ENCODE results near the gene ESYT2. TPM values are rescaled to one million over a fixed set of nuclear protein-coding genes. Genes with fewer than 3 reads are reported as not detected.

Gene ESYT2
- total RNA-seq, 1 experiment from 2014 or later: 39.0 TPM

GRCh38 chr7:158858592-158859503, 29.5 kb upstream of the ESYT2 start:
- Histone ChIP-seq H4K91ac (ENCODE audit: insufficient read length, low read depth, low read length) (no peak overlapping the region), H3K4me1 (ENCODE audit: insufficient read depth, low read length) (peaks cover 2% of the 10 kb centered on the region; the same call in 1 of the 2 replicates), H3K9ac (ENCODE audit: extremely low read depth, insufficient read length, low read length) (no peak overlapping the region), H2AK5ac (ENCODE audit: insufficient read length, low read length) (no peak overlapping the region), H2BK120ac (ENCODE audit: low read depth, low read length, poor library complexity, severe bottlenecking) (no peak overlapping the region), H3K9me3 (ENCODE audit: control insufficient read depth, low read depth, low read length) (no peaks in the 10 kb centered on the region), H4K5ac (ENCODE audit: insufficient read length, low read depth, low read length) (no peak overlapping the region), H3K79me2 (ENCODE audit: insufficient read depth, low read length) (peaks cover 3% of the 10 kb centered on the region; the same call in 1 of the 2 replicates), H3K27me3 (ENCODE audit: insufficient read depth, low read length) (no peaks in the 10 kb centered on the region), H3K14ac (ENCODE audit: insufficient read depth, low read length) (no peak overlapping the region), H3K79me1 (ENCODE audit: insufficient read depth, low read depth, low read length, poor library complexity, severe bottlenecking) (no peaks in the 10 kb centered on the region), H2BK20ac (ENCODE audit: low read depth, low read length, poor library complexity, severe bottlenecking) (no peak overlapping the region), H3T11ph (ENCODE audit: low read length) (no peak overlapping the region), H3K27ac (ENCODE audit: insufficient read length, low read depth, low read length) (no peak overlapping the region), H3K23me2 (ENCODE audit: insufficient read length, low read depth, low read length, poor library complexity, severe bottlenecking) (no peaks in the 10 kb centered on the region), H2BK15ac (ENCODE audit: low read depth, low read length) (no peak overlapping the region), H3K4me2 (ENCODE audit: insufficient read depth, insufficient read length, low read length) (peak overlapping the region; percentile 69), H2AFZ (ENCODE audit: low read length) (no peak overlapping the region), H3K23ac (ENCODE audit: insufficient read length, low read depth, low read length) (no peak overlapping the region), H2BK5ac (ENCODE audit: insufficient read length, low read length) (no peak overlapping the region), H4K8ac (replicated peaks; ENCODE audit: insufficient read length, low read depth, low read length) (no peak overlapping the region), H3K4ac (ENCODE audit: low read depth, low read length) (no peak overlapping the region), H4K20me1 (ENCODE audit: control insufficient read depth, insufficient read depth, insufficient read length) (no peaks in the 10 kb centered on the region), H3K56ac (ENCODE audit: insufficient read length, low read depth, low read length) (no peak overlapping the region), H2BK12ac (ENCODE audit: insufficient read length, low read depth, low read length) (no peak overlapping the region), H3K18ac (ENCODE audit: insufficient read length, low read depth, low read length) (no peak overlapping the region)
- DNase-seq: peak; percentile 65
- TF ChIP-seq, protein P1, sequence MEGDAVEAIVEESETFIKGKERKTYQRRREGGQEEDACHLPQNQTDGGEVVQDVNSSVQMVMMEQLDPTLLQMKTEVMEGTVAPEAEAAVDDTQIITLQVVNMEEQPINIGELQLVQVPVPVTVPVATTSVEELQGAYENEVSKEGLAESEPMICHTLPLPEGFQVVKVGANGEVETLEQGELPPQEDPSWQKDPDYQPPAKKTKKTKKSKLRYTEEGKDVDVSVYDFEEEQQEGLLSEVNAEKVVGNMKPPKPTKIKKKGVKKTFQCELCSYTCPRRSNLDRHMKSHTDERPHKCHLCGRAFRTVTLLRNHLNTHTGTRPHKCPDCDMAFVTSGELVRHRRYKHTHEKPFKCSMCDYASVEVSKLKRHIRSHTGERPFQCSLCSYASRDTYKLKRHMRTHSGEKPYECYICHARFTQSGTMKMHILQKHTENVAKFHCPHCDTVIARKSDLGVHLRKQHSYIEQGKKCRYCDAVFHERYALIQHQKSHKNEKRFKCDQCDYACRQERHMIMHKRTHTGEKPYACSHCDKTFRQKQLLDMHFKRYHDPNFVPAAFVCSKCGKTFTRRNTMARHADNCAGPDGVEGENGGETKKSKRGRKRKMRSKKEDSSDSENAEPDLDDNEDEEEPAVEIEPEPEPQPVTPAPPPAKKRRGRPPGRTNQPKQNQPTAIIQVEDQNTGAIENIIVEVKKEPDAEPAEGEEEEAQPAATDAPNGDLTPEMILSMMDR (conservative IDR thresholded peaks at IDR 0.05): no peak
- Mint-ChIP-seq H3K27ac (peak overlapping the region; percentile 96 to 98 (median 97)), H3K4me3 (peak overlapping the region; percentile 49 to 83), H3K4me1 (peaks cover 39 to 60% of the 10 kb centered on the region in 2 experiments), H3K27me3 (ENCODE audit: low read depth) (no peaks in the 10 kb centered on the region; the same call in 1 of the 2 replicates), H3K36me3 (ENCODE audit: insufficient read depth in 1 of 3, low read depth in 3 of 3) (peaks cover 10 to 15% (median 12%) of the 10 kb centered on the region in 3 experiments; a peak in 6 of 7 replicates), H3K9me3 (peaks cover 3% of the 10 kb centered on the region in 2 experiments; a peak in 3 of 5 replicates)
- no CpG with 5 or more reads among the region's 5 CpGs for WGBS (ENCODE audit: extremely low coverage, insufficient read length, low lambda C conversion rate)
